GM10266 (cell line): ENCODE data around the gene EFR3B.

Experiments used
- DNase-seq: peaks from one replicate; pipeline ENCODE4 v3.0.0; 2012; ENCODE audit errors: extremely low spot score
- CTCF ChIP-seq: IDR thresholded peaks from 2 replicates; pipeline ENCODE4 v1.5.1; 2012; ENCODE audit warnings: mild to moderate bottlenecking, low read depth; ENCODE audit not compliant: control insufficient read depth, insufficient read depth; ENCODE audit errors: missing control alignments

The EFR3B gene

DNA sequence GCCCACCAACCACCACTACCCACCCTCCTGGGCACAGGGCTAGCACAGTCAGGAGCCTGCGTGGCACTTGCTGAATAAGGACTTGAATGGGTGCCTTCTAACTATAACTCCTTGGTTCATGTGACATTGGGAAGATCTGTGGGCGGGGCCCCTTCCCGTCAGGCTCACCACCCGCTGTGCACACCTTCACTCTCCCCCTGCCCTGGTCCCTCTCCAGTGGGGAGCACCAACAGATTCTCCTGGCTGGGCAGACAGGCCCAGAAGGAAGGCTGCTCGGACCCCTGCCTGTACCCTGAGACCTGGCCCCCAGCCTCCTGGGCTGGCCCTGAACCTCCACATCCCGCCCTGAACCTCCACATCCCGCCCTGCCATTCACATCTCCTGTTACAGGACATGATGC, 159.9 kb downstream of the EFR3B start:
- no peak for DNase-seq
- no peak for TF ChIP-seq CTCF

DNA sequence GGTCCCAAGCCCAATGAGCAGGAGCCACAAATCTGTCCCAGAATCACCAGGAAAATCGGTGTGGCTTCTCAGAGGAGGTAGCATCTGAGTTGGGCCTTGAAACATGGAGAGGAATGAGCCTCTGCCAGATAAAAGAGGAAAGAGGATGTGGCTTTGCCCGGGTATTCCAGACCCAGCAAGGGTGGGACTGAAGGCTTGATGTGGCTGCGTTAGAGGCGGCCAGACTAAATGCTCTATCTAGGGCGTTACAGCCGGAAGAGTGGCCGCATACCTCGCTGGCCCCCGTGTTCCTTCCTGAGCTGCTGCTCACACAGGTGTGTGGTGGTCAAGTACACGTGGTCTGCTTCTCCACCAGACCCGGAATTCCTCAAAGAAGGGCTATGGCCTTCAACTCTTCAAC, 160.4 kb downstream of the EFR3B start:
- no peak for TF ChIP-seq CTCF
- DNase-seq: no peak

GRCh38 chr2:25204190-25204838, 162.4 kb downstream of the EFR3B start:
- TF ChIP-seq CTCF: no peak
- peak; percentile 75 for DNase-seq

GRCh38 chr2:25207078-25207545, 165.2 kb downstream of the EFR3B start:
- no peak for DNase-seq
- no peak for TF ChIP-seq CTCF
